GM12872 (cell line): ENCODE measurements around the gene PPP2R2C.

ENCODE experiments used
- TF ChIP-seq, protein P1 (sequence below): IDR thresholded peaks from 3 replicates; pipeline ENCODE4 v1.5.1; 2011; ENCODE audit warnings: low read depth, mild to moderate bottlenecking, low read length, moderate library complexity; ENCODE audit not compliant: insufficient read depth

The PPP2R2C gene

DNA sequence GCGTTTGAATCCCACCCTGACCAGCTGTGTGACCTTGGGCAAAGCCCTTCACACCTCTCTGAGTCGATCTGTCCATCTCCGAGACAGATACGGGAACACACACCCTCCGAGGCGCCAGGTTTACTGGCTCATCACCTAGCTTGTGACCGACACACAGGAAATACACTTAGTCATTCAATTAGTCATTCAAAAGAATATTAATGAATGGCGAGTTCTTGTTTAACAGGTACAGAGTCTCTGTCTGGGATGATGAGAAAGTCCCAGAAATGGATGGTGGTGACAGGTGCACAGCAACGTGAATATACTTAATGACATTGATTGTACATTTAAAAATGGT lies 80.6 kb downstream of the PPP2R2C start:
- TF ChIP-seq, protein P1, sequence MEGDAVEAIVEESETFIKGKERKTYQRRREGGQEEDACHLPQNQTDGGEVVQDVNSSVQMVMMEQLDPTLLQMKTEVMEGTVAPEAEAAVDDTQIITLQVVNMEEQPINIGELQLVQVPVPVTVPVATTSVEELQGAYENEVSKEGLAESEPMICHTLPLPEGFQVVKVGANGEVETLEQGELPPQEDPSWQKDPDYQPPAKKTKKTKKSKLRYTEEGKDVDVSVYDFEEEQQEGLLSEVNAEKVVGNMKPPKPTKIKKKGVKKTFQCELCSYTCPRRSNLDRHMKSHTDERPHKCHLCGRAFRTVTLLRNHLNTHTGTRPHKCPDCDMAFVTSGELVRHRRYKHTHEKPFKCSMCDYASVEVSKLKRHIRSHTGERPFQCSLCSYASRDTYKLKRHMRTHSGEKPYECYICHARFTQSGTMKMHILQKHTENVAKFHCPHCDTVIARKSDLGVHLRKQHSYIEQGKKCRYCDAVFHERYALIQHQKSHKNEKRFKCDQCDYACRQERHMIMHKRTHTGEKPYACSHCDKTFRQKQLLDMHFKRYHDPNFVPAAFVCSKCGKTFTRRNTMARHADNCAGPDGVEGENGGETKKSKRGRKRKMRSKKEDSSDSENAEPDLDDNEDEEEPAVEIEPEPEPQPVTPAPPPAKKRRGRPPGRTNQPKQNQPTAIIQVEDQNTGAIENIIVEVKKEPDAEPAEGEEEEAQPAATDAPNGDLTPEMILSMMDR: no peak

DNA sequence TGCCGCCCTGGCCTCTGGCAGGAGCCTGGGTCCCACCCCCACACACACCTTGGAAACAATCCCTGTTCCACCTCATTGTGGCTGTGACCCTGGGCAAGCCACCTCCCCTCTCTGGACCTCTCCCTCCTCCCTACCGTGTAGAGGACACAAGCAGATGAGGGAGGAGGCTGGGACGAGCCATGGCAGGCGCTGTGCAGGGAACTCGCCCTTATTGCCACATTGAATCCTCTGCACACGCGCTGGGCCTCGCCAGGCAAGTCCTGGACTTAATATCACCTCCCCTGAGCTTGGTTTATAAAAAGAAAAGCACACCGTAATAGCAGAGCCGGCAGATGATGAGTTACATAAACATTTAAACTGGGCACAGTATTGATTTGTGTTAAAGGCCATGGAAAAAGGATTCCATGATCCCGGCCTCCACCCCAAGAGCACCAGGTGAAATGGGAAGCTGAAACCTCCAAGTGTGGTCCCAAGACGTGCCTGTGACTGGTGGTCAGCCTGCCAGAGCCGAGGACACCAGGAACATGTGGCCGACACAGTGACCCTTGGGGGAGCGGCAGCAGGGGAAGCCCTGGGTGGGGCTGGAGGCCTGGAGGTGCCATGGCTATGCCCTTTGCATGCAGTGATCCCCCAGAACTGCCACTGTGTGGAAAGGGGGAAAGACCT lies 81.1 kb downstream of the PPP2R2C start:
- TF ChIP-seq, protein P1: no peak

DNA sequence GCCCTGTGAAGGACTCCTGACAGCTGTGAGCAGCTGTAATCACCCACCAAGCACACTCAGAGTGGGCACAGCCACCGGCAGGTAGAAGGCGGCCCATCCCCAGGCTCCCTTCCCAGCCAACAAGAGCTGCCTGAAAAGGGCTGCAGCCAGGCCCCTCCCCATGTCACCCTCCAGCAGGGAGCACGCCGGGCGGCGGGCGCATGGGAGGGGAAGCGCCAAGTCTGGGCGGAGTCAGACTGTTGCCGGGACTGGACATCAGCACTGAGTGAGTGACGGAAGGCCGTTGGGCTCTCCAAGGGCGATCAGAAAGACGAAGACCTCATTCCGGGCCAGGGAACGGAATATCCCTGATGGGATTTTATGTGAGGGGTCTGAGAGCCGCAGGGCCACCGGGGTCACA lies 82.1 kb downstream of the PPP2R2C start:
- TF ChIP-seq, protein P1: no peak

DNA sequence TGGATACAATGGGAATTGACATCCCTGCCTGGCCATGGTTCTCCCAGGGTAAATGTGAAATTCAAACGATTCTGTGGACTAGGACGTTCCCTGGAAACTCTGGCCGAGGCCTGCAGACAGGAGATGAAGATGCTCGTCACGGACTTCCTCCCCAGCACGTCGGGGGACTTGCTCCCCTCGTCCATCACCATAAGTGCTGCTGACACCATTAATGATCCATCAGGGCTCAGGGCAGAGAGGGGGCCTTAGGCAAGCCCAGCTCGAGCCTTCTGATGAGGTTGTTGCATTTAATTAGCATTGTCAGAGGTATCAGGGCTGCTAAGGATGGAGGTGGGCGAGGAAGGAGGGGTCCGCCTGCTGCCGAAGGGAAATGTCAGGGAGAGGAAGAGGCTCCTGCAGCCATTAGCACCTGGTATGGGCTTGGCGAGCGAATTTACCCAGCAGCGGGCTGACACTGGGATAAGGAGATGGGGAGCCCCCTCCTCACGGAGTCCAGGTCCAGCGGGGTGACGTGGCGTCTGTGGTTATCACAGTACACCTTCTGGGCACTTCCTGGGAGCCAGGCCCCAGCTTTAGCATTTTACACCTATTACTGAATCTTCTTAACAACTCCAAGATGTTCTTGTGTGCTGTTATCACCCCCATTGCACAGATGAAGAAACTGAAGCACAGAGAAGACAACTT lies 83.1 kb downstream of the PPP2R2C start:
- TF ChIP-seq, protein P1: no peak

DNA sequence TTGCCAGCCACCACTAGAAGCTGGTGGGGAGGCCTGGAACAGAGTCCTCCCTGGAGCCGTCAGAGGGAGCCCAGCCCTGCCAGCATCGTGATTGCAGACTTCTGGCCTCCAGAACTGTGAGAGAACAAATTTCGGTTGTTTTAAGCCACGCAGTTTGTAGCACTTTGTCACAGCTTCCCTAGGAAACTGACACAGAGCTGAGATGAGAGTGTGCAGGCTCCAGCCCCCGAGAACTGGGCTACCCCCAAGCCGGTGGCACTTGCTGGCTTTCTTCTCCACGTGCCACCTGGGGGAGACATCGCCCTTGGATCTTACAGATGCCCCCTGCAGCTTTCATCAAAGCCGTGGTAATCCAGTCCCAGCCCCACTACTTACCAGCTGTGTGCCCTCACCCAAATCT lies 83.7 kb downstream of the PPP2R2C start:
- TF ChIP-seq, protein P1: no peak

DNA sequence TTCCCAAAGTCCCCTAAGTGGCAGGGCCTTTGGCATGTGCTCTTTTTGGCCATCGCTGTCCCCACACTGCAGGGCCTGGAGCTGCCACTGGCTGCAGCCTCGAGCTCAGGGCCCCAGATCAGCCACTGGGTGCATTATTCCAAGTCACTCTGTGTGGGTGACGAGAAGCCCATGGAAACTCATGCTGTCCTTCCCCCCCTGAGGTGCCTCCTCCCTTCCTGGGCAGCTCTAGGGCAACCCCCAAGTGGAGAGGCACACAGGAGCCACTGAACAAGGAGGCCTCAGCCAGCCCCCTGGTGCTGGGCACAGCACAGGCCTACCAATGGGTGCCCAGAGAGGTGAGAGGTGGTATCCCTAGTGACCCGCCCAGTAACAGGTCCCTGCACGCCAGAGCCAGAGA lies 84.5 kb downstream of the PPP2R2C start:
- TF ChIP-seq, protein P1: no peak

DNA sequence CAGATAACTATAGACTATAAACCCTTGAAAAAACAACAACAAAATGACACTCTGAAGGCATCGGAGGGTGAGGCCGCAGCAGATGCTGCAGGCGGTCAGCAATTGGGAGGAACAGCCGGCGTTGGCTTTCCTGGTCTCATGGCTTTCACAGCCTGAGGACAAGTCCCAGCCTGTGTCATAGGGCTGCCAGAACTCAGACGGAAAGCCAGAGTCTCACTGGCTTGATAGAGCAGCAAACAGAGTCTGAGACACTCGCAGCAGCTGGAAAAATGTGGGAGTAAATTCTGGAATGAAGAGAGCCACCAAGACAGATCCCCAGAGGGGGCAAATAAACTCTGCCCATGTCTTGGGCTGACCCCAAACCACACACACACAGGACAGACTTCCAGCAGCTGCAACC lies 86.3 kb downstream of the PPP2R2C start:
- TF ChIP-seq, protein P1: no peak
